Gastroesophageal sphincter (tissue), 4 donors: ENCODE results near the gene SCAMP2. TPM values are rescaled to one million over a fixed set of nuclear protein-coding genes. Genes with fewer than 3 reads are reported as not detected.

ENCODE experiments used
- ATAC-seq: fragments of 150-250 bp; one replicate; pipeline ENCODE4 v1.9.1; 2016; ENCODE audit warnings: mild to moderate bottlenecking, moderate library complexity
- H3K27ac ChIP-seq, 4 donors: fragments of 200-600 bp; sonication (generic) in 3 of 4; 1 replicate in 3 of 4; 2 replicates in 1 of 4; pipeline ENCODE4 v1.5.1; 2016 to 2019
- H3K27me3 ChIP-seq: fragments of 200-600 bp; sonication (generic); one replicate; pipeline ENCODE4 v1.5.1; 2019
- H3K36me3 ChIP-seq, 2 donors: fragments of 200-600 bp; sonication (generic); one replicate each; pipeline ENCODE4 v1.5.1; 2019; ENCODE audit warnings: control low read depth in 1 of 2
- H3K4me1 ChIP-seq, 3 donors: fragments of 200-600 bp; sonication (generic); 1 replicate in 2 of 3; 2 replicates in 1 of 3; pipeline ENCODE4 v1.5.1; 2016 to 2019; ENCODE audit warnings: control low read depth in 2 of 3
- H3K4me3 ChIP-seq, 2 donors: fragments of 200-600 bp; sonication (generic); one replicate each; pipeline ENCODE4 v1.5.1; 2019; ENCODE audit warnings: mild to moderate bottlenecking in 1 of 2, moderate library complexity in 1 of 2
- H3K9me3 ChIP-seq, 3 donors: fragments of 200-600 bp; sonication (generic); one replicate each; pipeline ENCODE4 v1.5.1; 2017 to 2019; ENCODE audit warnings: control low read depth in 2 of 3
- CTCF ChIP-seq, 4 experiments: fragments of 200-600 bp in 2 of 4; fragments of 450-650 bp in 2 of 4; sonication (generic) in 1 of 4; IDR thresholded peaks; one replicate each; pipeline ENCODE4 v1.5.1; 2017 to 2019; ENCODE audit warnings: antibody characterized with exemption in 4 of 4, mild to moderate bottlenecking in 2 of 4, moderate library complexity in 2 of 4
- EP300 ChIP-seq: sonication (generic); formaldehyde crosslinking; IDR thresholded peaks from one replicate; pipeline ENCODE4 v1.6.1; 2017; ENCODE audit warnings: antibody characterized with exemption, mild to moderate bottlenecking
- POLR2A ChIP-seq, 2 donors: fragments of 450-650 bp; IDR thresholded peaks; one replicate each; pipeline ENCODE4 v1.6.1; 2017; ENCODE audit warnings: antibody characterized with exemption in 2 of 2, mild to moderate bottlenecking in 2 of 2, moderate library complexity in 1 of 2
- POLR2AphosphoS5 ChIP-seq: sonication (generic); formaldehyde crosslinking; IDR thresholded peaks from one replicate; pipeline ENCODE4 v1.6.1; 2017; ENCODE audit warnings: antibody characterized with exemption
- WGBS, 2 donors: methylation state at CpG; one replicate each; pipeline ENCODE4 v1.1.5; 2018; ENCODE audit warnings: low coverage in 1 of 2; 5-methylcytosine and 5-hydroxymethylcytosine counted together
- total RNA-seq, 4 donors: library from RNA; depleted of rRNA; stranded (reverse); fragments of >200 nt; gene quantifications; one replicate each; pipeline ENCODE4 v1.1.0, GENCODE V29; 2016

The SCAMP2 gene
- total RNA-seq, 4 donors from 2014 or later, result 45.6 to 111 (median 72.1) TPM

- no peaks in the 10 kb centered on the region for H3K27me3 ChIP-seq
- no peak for ATAC-seq
- 88 to 94% methylated on average over 3 to 6 of the region's 14 CpGs for WGBS, 2 donors
- no peaks in the 10 kb centered on the region for H3K9me3 ChIP-seq
- peak overlapping the region; percentile 88 to 98 for H3K4me3 ChIP-seq
- peaks cover 0 to 72% of the 10 kb centered on the region in 2 donors for H3K36me3 ChIP-seq
- peaks cover 0 to 35% (median 21%) of the 10 kb centered on the region in 3 donors for H3K4me1 ChIP-seq
- H3K27ac ChIP-seq, result peak overlapping the region in 1 of 4 donors; percentile 87
- TF ChIP-seq POLR2A (IDR thresholded peaks at IDR 0.05) (no peak), POLR2AphosphoS5 (no peak), CTCF (IDR thresholded peaks at IDR 0.05) (no peak), EP300 (no peak)
Measured at GRCh38 chr15:74841891-74842373, 31.2 kb downstream of the SCAMP2 start.

GRCh38 chr15:74840851-74841775 lies 32.1 kb downstream of the SCAMP2 start:
- Histone ChIP-seq H3K9me3 (no peaks in the 10 kb centered on the region), H3K4me3 (no peak overlapping the region), H3K27me3 (no peaks in the 10 kb centered on the region), H3K27ac (no peak overlapping the region), H3K4me1 (peaks cover 0 to 35% (median 21%) of the 10 kb centered on the region in 3 donors), H3K36me3 (peaks cover 0 to 71% of the 10 kb centered on the region in 2 donors)
- TF ChIP-seq CTCF (IDR thresholded peaks at IDR 0.05) (no peak), EP300 (no peak), POLR2AphosphoS5 (no peak), POLR2A (IDR thresholded peaks at IDR 0.05) (no peak)
- ATAC-seq, result no peak
- 91% methylated on average over 9 of the region's 9 CpGs; no CpG with 5 or more reads in 1 of the 2 donors for WGBS, 2 donors

- Histone ChIP-seq H3K27me3 (no peaks in the 10 kb centered on the region), H3K4me3 (no peak overlapping the region), H3K27ac (no peak overlapping the region), H3K4me1 (peaks cover 0 to 35% (median 21%) of the 10 kb centered on the region in 3 donors), H3K36me3 (peaks cover 0 to 66% of the 10 kb centered on the region in 2 donors), H3K9me3 (no peaks in the 10 kb centered on the region)
- no peak for ATAC-seq
- WGBS, 2 donors, result 63% methylated on average over 5 of the region's 31 CpGs; no CpG with 5 or more reads in 1 of the 2 donors
- TF ChIP-seq POLR2AphosphoS5 (no peak), POLR2A (IDR thresholded peaks at IDR 0.05) (no peak), EP300 (no peak), CTCF (IDR thresholded peaks at IDR 0.05) (no peak)
Measured at GRCh38 chr15:74839526-74840395, 33.4 kb downstream of the SCAMP2 start.

GRCh38 chr15:74838746-74839525 lies 34.2 kb downstream of the SCAMP2 start:
- Histone ChIP-seq H3K36me3 (peaks cover 0 to 61% of the 10 kb centered on the region in 2 donors), H3K4me3 (no peak overlapping the region), H3K4me1 (peaks cover 0 to 31% (median 19%) of the 10 kb centered on the region in 3 donors), H3K9me3 (no peaks in the 10 kb centered on the region), H3K27ac (no peak overlapping the region), H3K27me3 (no peaks in the 10 kb centered on the region)
- no peak for ATAC-seq
- WGBS, 2 donors, result 90% methylated on average over 2 of the region's 11 CpGs; no CpG with 5 or more reads in 1 of the 2 donors
- TF ChIP-seq POLR2A (IDR thresholded peaks at IDR 0.05) (no peak), POLR2AphosphoS5 (no peak), CTCF (IDR thresholded peaks at IDR 0.05) (no peak), EP300 (no peak)
